HCT116 (cell line): ENCODE data around the gene AMZ1. TPM values are rescaled to one million over a fixed set of nuclear protein-coding genes. Genes with fewer than 3 reads are reported as not detected.

Source experiments
- ATAC-seq: fragments of 200-7000 bp; cut with Tn5 transposase; 2 replicates; pipeline ENCODE4 v1.9.1; 2020; ENCODE audit warnings: mild to moderate bottlenecking, moderate library complexity
- BruUV-seq: library from RNA; stranded (reverse); fragments of 400-500 nt; replicated peaks from 2 replicates; lab custom pipeline; 2021; lab: Mats Ljungman, UMichigan
- CTCF ChIA-PET: fragments of 300-600 bp; sonication (Branson Sonifier 250); formaldehyde crosslinking; loops from one replicate; lab custom pipeline; 2021; ENCODE audit warnings: antibody characterized with exemption; lab: Charles Lee
- POLR2A ChIA-PET: fragments of 300-600, 350-600 bp; sonication (Branson Sonifier 250); formaldehyde crosslinking; loops from one replicate; lab custom pipeline; 2021; ENCODE audit warnings: antibody characterized with exemption; lab: Charles Lee
- RAD21 ChIA-PET, 2 experiments: fragments of 300-600 bp; sonication (Branson Sonifier 250); formaldehyde crosslinking; loops; one replicate each; lab custom pipeline; 2023; ENCODE audit warnings: low total read pairs in 2 of 2; ENCODE audit not compliant: uncharacterized antibody in 2 of 2, unreplicated experiment in 2 of 2, low non-redundant PET in 1 of 2; lab: Charles Lee
- DNase-seq: peaks from one replicate; pipeline ENCODE4 v3.0.0-alpha.2; 2010; ENCODE audit warnings: low read depth, low spot score
- H2AFZ ChIP-seq: fragments of 200-600 bp; shearing (Covaris generic), sonication (generic); 2 replicates; pipeline ENCODE4 v1.6.1; 2017; ENCODE audit warnings: low read depth, mixed run types, mixed read lengths, antibody characterized with exemption, low read length; ENCODE audit not compliant: poor library complexity, severe bottlenecking
- H3K27ac ChIP-seq: 2 replicates; pipeline ENCODE4 v1.5.1; 2012; ENCODE audit warnings: low read depth, low read length
- H3K27me3 ChIP-seq: fragments of 200-600 bp; sonication (generic); 2 replicates; pipeline ENCODE4 v1.6.1; 2016; ENCODE audit warnings: mixed run types, low read length, mixed read lengths; ENCODE audit not compliant: insufficient read depth
- H3K36me3 ChIP-seq, 2 experiments: fragments of 200-500 bp in 1 of 2; fragments of 200-600 bp in 1 of 2; sonication (Bioruptor generic) in 1 of 2; sonication (generic) in 1 of 2; 2 replicates each; pipeline versions ENCODE4 v1.5.1 to v1.6.1; 2014 to 2016; ENCODE audit warnings: low read length in 2 of 2, inconsistent platforms in 1 of 2, mixed read lengths in 1 of 2, mixed run types in 1 of 2; ENCODE audit not compliant: insufficient read depth in 2 of 2, control insufficient read depth in 1 of 2
- H3K4me1 ChIP-seq, 2 experiments: fragments of 200-600 bp in 1 of 2; sonication (generic) in 1 of 2; 2 replicates each; pipeline versions ENCODE4 v1.5.1 to v1.6.1; 2012 to 2017; ENCODE audit warnings: low read length in 2 of 2, inconsistent platforms in 1 of 2, mild to moderate bottlenecking in 1 of 2, mixed read lengths in 1 of 2, mixed run types in 1 of 2, moderate library complexity in 1 of 2; ENCODE audit not compliant: insufficient read depth in 2 of 2, control insufficient read depth in 1 of 2
- H3K4me2 ChIP-seq: fragments of 200-600 bp; sonication (generic); 2 replicates; pipeline ENCODE4 v1.6.1; 2017; ENCODE audit warnings: mixed run types, low read length, mixed read lengths
- H3K4me3 ChIP-seq, 2 experiments: fragments of 200-600 bp in 1 of 2; sonication (generic) in 1 of 2; replicated peaks in 1 of 2; 2 replicates each; pipeline ENCODE4 v1.5.1; 2011 to 2016; ENCODE audit warnings: low read length in 2 of 2, control low read depth in 1 of 2, low read depth in 1 of 2, mild to moderate bottlenecking in 1 of 2, mixed read lengths in 1 of 2, mixed run types in 1 of 2
- H3K79me2 ChIP-seq: fragments of 200-600 bp; sonication (generic); 2 replicates; pipeline ENCODE4 v1.6.1; 2017; ENCODE audit warnings: mild to moderate bottlenecking, mixed run types, low read length, moderate library complexity, mixed read lengths; ENCODE audit not compliant: insufficient read depth
- H3K9ac ChIP-seq: fragments of 200-600 bp; sonication (generic); 2 replicates; pipeline ENCODE4 v1.6.1; 2016; ENCODE audit warnings: low read length, mixed read lengths
- H3K9me2 ChIP-seq: fragments of 200-600 bp; sonication (generic), shearing (Covaris generic); 2 replicates; pipeline ENCODE4 v1.6.1; 2017; ENCODE audit warnings: mixed run types, mild to moderate bottlenecking, moderate library complexity; ENCODE audit not compliant: insufficient read depth
- H3K9me3 ChIP-seq, 2 experiments: fragments of 200-500 bp in 1 of 2; fragments of 200-600 bp in 1 of 2; sonication (Bioruptor generic) in 1 of 2; sonication (generic) in 1 of 2; 2 replicates each; pipeline ENCODE4 v1.6.1; 2014 to 2017; ENCODE audit warnings: low read length in 2 of 2, mixed read lengths in 2 of 2, inconsistent platforms in 1 of 2, low read depth in 1 of 2, mild to moderate bottlenecking in 1 of 2, mixed run types in 1 of 2, moderate library complexity in 1 of 2; ENCODE audit not compliant: control insufficient read depth in 1 of 2, insufficient read depth in 1 of 2
- H4K20me1 ChIP-seq: fragments of 200-600 bp; sonication (generic), shearing (Covaris generic); 2 replicates; pipeline ENCODE4 v1.6.1; 2017; ENCODE audit warnings: mixed run types, mild to moderate bottlenecking, moderate library complexity; ENCODE audit not compliant: insufficient read depth
- CBX3 ChIP-seq: IDR thresholded peaks from 2 replicates; pipeline ENCODE4 v1.6.1; 2012; ENCODE audit warnings: low read depth
- CEBPB ChIP-seq: IDR thresholded peaks from 2 replicates; pipeline ENCODE4 v1.6.1; 2012; ENCODE audit warnings: low read depth
- EGR1 ChIP-seq: IDR thresholded peaks from 2 replicates; pipeline ENCODE4 v1.6.1; 2012; ENCODE audit warnings: low read depth
- ELF1 ChIP-seq: IDR thresholded peaks from 2 replicates; pipeline ENCODE4 v1.6.1; 2012; ENCODE audit warnings: low read depth, borderline replicate concordance
- FOSL1 ChIP-seq: IDR thresholded peaks from 2 replicates; pipeline ENCODE4 v1.6.1; 2012; ENCODE audit warnings: low read depth
- JUND ChIP-seq: IDR thresholded peaks from 2 replicates; pipeline ENCODE4 v1.6.1; 2012
- POLR2A ChIP-seq: IDR thresholded peaks from 2 replicates; pipeline ENCODE4 v1.7.0; 2011; ENCODE audit warnings: borderline replicate concordance; ENCODE audit not compliant: insufficient read depth, insufficient read length; ENCODE audit errors: extremely low read depth
- RAD21 ChIP-seq: IDR thresholded peaks from 2 replicates; pipeline ENCODE4 v1.6.1; 2012; ENCODE audit warnings: low read depth, mild to moderate bottlenecking
- YY1 ChIP-seq: IDR thresholded peaks from 2 replicates; pipeline ENCODE4 v1.6.1; 2011; ENCODE audit warnings: low read length, low read depth, moderate library complexity, mild to moderate bottlenecking; ENCODE audit not compliant: insufficient replicate concordance; ENCODE audit errors: extremely low read depth
- intact Hi-C: fragments of 100-400 bp; cut with micrococcal nuclease; formaldehyde crosslinking; loops from 2 replicates; pipeline ENCODE4 v1.10.0; 2022
- total RNA-seq: library from RNA; stranded (reverse); gene quantifications from one replicate; pipeline ENCODE4 v1.2.1, GENCODE V29; 2021; ENCODE audit not compliant: unreplicated experiment
- TF ChIP-seq, protein P1 (sequence below): IDR thresholded peaks from 2 replicates; pipeline ENCODE4 v1.6.1; 2012
- TF ChIP-seq, protein P2 (sequence below), 3 experiments: fragments of 200-600 bp in 1 of 3; sonication (generic) in 1 of 3; IDR thresholded peaks in 2 of 3; conservative IDR thresholded peaks in 1 of 3; 2 replicates each; pipeline ENCODE4 v1.5.1; 2012 to 2017; ENCODE audit warnings: low read depth in 2 of 3, low read length in 2 of 3, antibody characterized with exemption in 1 of 3, borderline replicate concordance in 1 of 3, control low read depth in 1 of 3, mild to moderate bottlenecking in 1 of 3, mixed read lengths in 1 of 3, mixed run types in 1 of 3, moderate library complexity in 1 of 3; ENCODE audit not compliant: insufficient read depth in 1 of 3

Gene AMZ1
- total RNA-seq, 1 experiment from 2014 or later: not detected

DNA sequence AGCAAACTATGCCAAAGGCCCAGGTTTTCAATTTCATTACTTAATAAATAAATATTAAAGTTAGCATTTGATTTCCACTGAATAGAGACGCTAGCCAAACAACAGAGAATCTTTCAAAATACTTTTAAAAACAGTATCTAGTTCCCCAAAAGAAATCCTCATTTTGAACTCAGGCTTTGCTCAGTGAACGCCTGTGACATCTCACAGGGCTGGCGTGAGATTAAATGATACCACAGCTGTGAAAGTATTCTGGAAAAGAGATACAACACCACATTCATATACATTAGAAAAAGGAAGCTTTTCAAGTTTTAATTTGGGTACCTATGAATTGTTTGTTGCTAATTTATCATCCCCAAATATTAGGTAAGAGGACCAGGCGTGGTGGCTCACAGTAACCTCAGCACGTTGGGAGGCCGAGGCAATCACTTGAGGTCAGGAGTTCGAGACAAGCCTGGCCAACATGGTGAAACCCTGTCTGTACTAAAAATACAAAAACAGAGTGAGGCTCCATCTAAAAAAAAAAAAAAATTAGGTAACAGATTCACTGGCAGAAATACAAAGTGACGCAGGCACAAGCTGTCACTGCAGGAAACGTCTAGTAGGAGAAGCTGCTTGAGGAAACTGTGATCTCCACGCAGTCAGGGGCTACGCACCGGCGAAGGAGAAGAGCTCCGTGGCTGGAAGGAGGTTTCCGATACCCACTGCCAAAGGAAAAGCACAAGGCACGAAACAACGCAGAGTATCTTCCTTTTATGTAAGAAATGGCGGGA is 50.0 kb downstream of the AMZ1 start:
- Histone ChIP-seq H3K9me3 (no peaks in the 10 kb centered on the region), H3K4me2 (no peak overlapping the region), H3K79me2 (peaks cover 5% of the 10 kb centered on the region; the same call in 1 of the 2 replicates), H3K9me2 (no peaks in the 10 kb centered on the region), H3K36me3 (no peaks in the 10 kb centered on the region), H3K27me3 (no peaks in the 10 kb centered on the region), H3K27ac (no peak overlapping the region), H3K4me1 (peaks cover 0 to 10% of the 10 kb centered on the region in 2 experiments; a peak in 1 of 4 replicates), H4K20me1 (no peaks in the 10 kb centered on the region), H2AFZ (no peak overlapping the region), H3K4me3 (no peak overlapping the region), H3K9ac (no peak overlapping the region)
- RAD21 ChIA-PET: no interaction called here
- POLR2A ChIA-PET: no interaction called here
- no peak for TF ChIP-seq POLR2A
- no peak for TF ChIP-seq CBX3
- TF ChIP-seq RAD21: no peak
- TF ChIP-seq CEBPB: no peak
- TF ChIP-seq, protein P1, sequence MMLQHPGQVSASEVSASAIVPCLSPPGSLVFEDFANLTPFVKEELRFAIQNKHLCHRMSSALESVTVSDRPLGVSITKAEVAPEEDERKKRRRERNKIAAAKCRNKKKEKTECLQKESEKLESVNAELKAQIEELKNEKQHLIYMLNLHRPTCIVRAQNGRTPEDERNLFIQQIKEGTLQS: no peak
- no peak for TF ChIP-seq EGR1
- no peak for TF ChIP-seq JUND
- ATAC-seq (no peak), DNase-seq (no peak)
- intact Hi-C loops: no loop called here
- CTCF ChIA-PET: no interaction called here
- BruUV-seq: no TSS peak

DNA sequence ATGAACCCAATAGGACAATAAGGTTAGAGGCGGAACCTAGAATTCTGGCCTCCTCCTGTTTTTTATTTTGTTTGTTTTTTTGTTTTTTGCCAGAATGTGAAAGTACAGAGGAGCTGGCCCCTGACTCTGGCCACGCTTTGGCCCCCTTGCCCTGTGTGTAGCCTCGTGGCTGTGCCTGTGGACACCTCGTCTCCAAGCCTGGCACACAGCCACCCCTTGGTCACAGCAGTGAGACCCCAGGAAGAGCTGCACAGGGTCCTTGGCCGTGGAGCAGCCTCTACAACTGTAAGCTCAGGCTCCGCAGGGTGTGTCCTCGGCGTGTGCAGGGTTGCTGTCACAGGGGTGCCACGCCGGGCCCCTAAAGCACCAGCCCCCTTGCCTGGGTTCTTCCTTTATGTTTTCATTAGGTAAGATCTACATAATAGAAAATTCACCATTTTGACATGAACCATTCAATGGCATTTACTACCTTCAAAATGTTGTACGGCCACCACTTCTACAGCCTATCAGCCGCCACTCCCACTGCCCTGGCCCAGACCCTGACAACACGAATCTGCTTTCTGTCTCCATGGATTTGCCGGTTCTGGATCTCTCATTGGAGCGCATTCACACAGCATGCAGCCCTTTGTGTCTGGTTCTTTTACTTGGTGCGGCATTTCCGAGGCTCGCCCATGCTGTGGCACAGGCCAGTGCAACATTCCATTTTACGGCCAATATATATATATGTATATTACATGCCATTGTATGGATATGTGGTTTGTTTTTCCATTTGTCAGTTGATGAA is 51.0 kb downstream of the AMZ1 start:
- ChIA-PET POLR2A (no interaction called here), CTCF (no interaction called here), RAD21 (no interaction called here)
- ATAC-seq: no peak
- no peaks in the 10 kb centered on the region for H3K27me3 ChIP-seq
- DNase-seq: no peak
- H3K9ac ChIP-seq: no peak overlapping the region
- no TSS peak for BruUV-seq
- no peaks in the 10 kb centered on the region for H4K20me1 ChIP-seq
- no peak overlapping the region for H3K4me3 ChIP-seq
- no peaks in the 10 kb centered on the region for H3K36me3 ChIP-seq
- H3K4me1 ChIP-seq: peaks cover 0 to under 1% of the 10 kb centered on the region in 2 experiments; a peak in 1 of 4 replicates
- H3K9me3 ChIP-seq: no peaks in the 10 kb centered on the region
- H3K27ac ChIP-seq: no peak overlapping the region
- TF ChIP-seq, protein P1: no peak
- TF ChIP-seq FOSL1 (no peak), CBX3 (no peak), POLR2A (no peak), JUND (no peak), RAD21 (no peak), YY1 (no peak), EGR1 (no peak), ELF1 (no peak)
- TF ChIP-seq, protein P2, sequence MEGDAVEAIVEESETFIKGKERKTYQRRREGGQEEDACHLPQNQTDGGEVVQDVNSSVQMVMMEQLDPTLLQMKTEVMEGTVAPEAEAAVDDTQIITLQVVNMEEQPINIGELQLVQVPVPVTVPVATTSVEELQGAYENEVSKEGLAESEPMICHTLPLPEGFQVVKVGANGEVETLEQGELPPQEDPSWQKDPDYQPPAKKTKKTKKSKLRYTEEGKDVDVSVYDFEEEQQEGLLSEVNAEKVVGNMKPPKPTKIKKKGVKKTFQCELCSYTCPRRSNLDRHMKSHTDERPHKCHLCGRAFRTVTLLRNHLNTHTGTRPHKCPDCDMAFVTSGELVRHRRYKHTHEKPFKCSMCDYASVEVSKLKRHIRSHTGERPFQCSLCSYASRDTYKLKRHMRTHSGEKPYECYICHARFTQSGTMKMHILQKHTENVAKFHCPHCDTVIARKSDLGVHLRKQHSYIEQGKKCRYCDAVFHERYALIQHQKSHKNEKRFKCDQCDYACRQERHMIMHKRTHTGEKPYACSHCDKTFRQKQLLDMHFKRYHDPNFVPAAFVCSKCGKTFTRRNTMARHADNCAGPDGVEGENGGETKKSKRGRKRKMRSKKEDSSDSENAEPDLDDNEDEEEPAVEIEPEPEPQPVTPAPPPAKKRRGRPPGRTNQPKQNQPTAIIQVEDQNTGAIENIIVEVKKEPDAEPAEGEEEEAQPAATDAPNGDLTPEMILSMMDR (IDR thresholded peaks at IDR 0.05 in 2 of 3, conservative IDR thresholded peaks at IDR 0.05 in 1 of 3; ENCODE audit: borderline replicate concordance in 1 of 3, insufficient read depth in 1 of 3, low read depth in 2 of 3, low read length in 2 of 3): no peak
- no peaks in the 10 kb centered on the region for H3K9me2 ChIP-seq
- H3K4me2 ChIP-seq: no peak overlapping the region
- intact Hi-C loops: no loop called here
- no peak overlapping the region for H2AFZ ChIP-seq
- H3K79me2 ChIP-seq: peaks cover 5% of the 10 kb centered on the region; the same call in 1 of the 2 replicates
